ENCODE measurements around the gene COG3. TPM values are rescaled to one million over a fixed set of nuclear protein-coding genes. Genes with fewer than 3 reads are reported as not detected.

COG3 gene
- total and polyA plus RNA-seq, 4 donors = 22.8 to 113 (median 38.2) TPM

GRCh38 chr13:45448965-45449559 lies 15.7 kb upstream of the COG3 start:
- H3K9me3 ChIP-seq (ENCODE audit: control insufficient read depth in 4 of 4, low read length in 3 of 4) = no peaks in the 10 kb centered on the region
- WGBS = 94% methylated on average over 1 of the region's 1 CpG

GRCh38 chr13:45451282-45451681 lies 13.5 kb upstream of the COG3 start:
- Histone ChIP-seq H3K27ac (ENCODE audit: low read depth in 1 of 2, low read length in 2 of 2) (no peak overlapping the region), H3K9ac (ENCODE audit: low read depth in 1 of 2, low read length in 2 of 2) (no peak overlapping the region), H3K4me3 (ENCODE audit: low read depth in 1 of 3, low read length in 3 of 3) (no peak overlapping the region), H3K36me3 (ENCODE audit: control insufficient read depth in 4 of 4, insufficient read depth in 3 of 4, low read depth in 1 of 4, low read length in 3 of 4) (no peaks in the 10 kb centered on the region), H3K4me1 (ENCODE audit: control insufficient read depth in 4 of 4, insufficient read depth in 4 of 4, low read length in 3 of 4) (peaks cover 6 to 41% (median 19%) of the 10 kb centered on the region in 4 donors), H3K27me3 (ENCODE audit: control insufficient read depth in 4 of 4, insufficient read depth in 4 of 4, low read length in 3 of 4) (no peaks in the 10 kb centered on the region), H3K9me3 (ENCODE audit: control insufficient read depth in 4 of 4, low read length in 3 of 4) (no peaks in the 10 kb centered on the region)
- WGBS = 98% methylated on average over 4 of the region's 4 CpGs
- DNase-seq (ENCODE audit: low spot score) = no peak
- TF ChIP-seq YY1 (IDR thresholded peaks at IDR 0.05) (no peak), ATF3 (IDR thresholded peaks at IDR 0.05) (no peak), EGR1 (IDR thresholded peaks at IDR 0.05; ENCODE audit: low read depth in 2 of 2) (no peak), FOXA1 (IDR thresholded peaks at IDR 0.05) (no peak), REST (IDR thresholded peaks at IDR 0.05) (no peak), HNF4A (conservative IDR thresholded peaks at IDR 0.05) (no peak), TAF1 (conservative IDR thresholded peaks at IDR 0.05) (no peak)

More at GRCh38 chr13:45448965-45449559, 15.7 kb upstream of the COG3 start:
- TF ChIP-seq YY1 (IDR thresholded peaks at IDR 0.05) (no peak), FOXA1 (IDR thresholded peaks at IDR 0.05) (no peak), HNF4A (conservative IDR thresholded peaks at IDR 0.05) (no peak), TAF1 (conservative IDR thresholded peaks at IDR 0.05) (no peak), RXRA (IDR thresholded peaks at IDR 0.05) (peak in 1 of 2 donors; percentile 2), MAX (IDR thresholded peaks at IDR 0.05) (no peak), EGR1 (IDR thresholded peaks at IDR 0.05; ENCODE audit: low read depth in 2 of 2) (no peak)
- no peak for DNase-seq (ENCODE audit: low spot score)
- Histone ChIP-seq H3K27ac (ENCODE audit: low read depth in 1 of 2, low read length in 2 of 2) (peak overlapping the region in 1 of 2 donors; percentile 49), H3K4me1 (ENCODE audit: control insufficient read depth in 4 of 4, insufficient read depth in 4 of 4, low read length in 3 of 4) (peaks cover 6 to 36% (median 15%) of the 10 kb centered on the region in 4 donors), H3K9ac (ENCODE audit: low read depth in 1 of 2, low read length in 2 of 2) (no peak overlapping the region), H3K4me3 (ENCODE audit: low read depth in 1 of 3, low read length in 3 of 3) (no peak overlapping the region), H3K27me3 (ENCODE audit: control insufficient read depth in 4 of 4, insufficient read depth in 4 of 4, low read length in 3 of 4) (no peaks in the 10 kb centered on the region), H3K36me3 (ENCODE audit: control insufficient read depth in 4 of 4, insufficient read depth in 3 of 4, low read depth in 1 of 4, low read length in 3 of 4) (no peaks in the 10 kb centered on the region)

- 42% methylated on average over 7 of the region's 7 CpGs for WGBS
Measured at GRCh38 chr13:45454204-45454603, 10.5 kb upstream of the COG3 start.

More at GRCh38 chr13:45454204-45454603, 10.5 kb upstream of the COG3 start:
- Histone ChIP-seq H3K4me3 (ENCODE audit: low read depth in 1 of 3, low read length in 3 of 3) (no peak overlapping the region), H3K36me3 (ENCODE audit: control insufficient read depth in 4 of 4, insufficient read depth in 3 of 4, low read depth in 1 of 4, low read length in 3 of 4) (no peaks in the 10 kb centered on the region), H3K4me1 (ENCODE audit: control insufficient read depth in 4 of 4, insufficient read depth in 4 of 4, low read length in 3 of 4) (peaks cover 0 to 18% (median 9%) of the 10 kb centered on the region in 4 donors), H3K27ac (ENCODE audit: low read depth in 1 of 2, low read length in 2 of 2) (no peak overlapping the region), H3K27me3 (ENCODE audit: control insufficient read depth in 4 of 4, insufficient read depth in 4 of 4, low read length in 3 of 4) (no peaks in the 10 kb centered on the region), H3K9ac (ENCODE audit: low read depth in 1 of 2, low read length in 2 of 2) (no peak overlapping the region), H3K9me3 (ENCODE audit: control insufficient read depth in 4 of 4, low read length in 3 of 4) (peaks cover 0 to 4% (median 0%) of the 10 kb centered on the region in 4 donors)
- DNase-seq (ENCODE audit: low spot score) = no peak
- peak; percentile 29 to 47 for TF ChIP-seq HNF4A (conservative IDR thresholded peaks at IDR 0.05)
- TF ChIP-seq YY1 (IDR thresholded peaks at IDR 0.05) = peak; percentile 43
- TF ChIP-seq SP1 (IDR thresholded peaks at IDR 0.05) = peak; percentile 9
- TF ChIP-seq ATF3 (IDR thresholded peaks at IDR 0.05) = no peak
